WTC11 (cell line): ENCODE data around the gene FAM217B. TPM values are rescaled to one million over a fixed set of nuclear protein-coding genes. Genes with fewer than 3 reads are reported as not detected.

Experiments used
- ATAC-seq: fragments of 200-7000 bp; cut with Tn5 transposase; 2 replicates; pipeline ENCODE4 v1.10.0; 2021; ENCODE audit warnings: mild to moderate bottlenecking, moderate library complexity
- CTCF ChIA-PET: fragments of 300-600 bp; sonication (Branson Sonifier 250); formaldehyde crosslinking; loops from one replicate; lab custom pipeline; 2021; ENCODE audit warnings: antibody characterized with exemption; lab: Charles Lee
- POLR2A ChIA-PET: fragments of 350-600 bp; sonication (Branson Sonifier 250); formaldehyde crosslinking; loops from one replicate; lab custom pipeline; 2021; ENCODE audit warnings: antibody characterized with exemption; lab: Charles Lee
- DNase-seq: peaks from one replicate; pipeline ENCODE4 v3.0.0; 2021; ENCODE audit warnings: low spot score
- H3K27ac Mint-ChIP-seq: 2 replicates; pipeline ENCODE4 v1.8.0; 2021; ENCODE audit warnings: mixed read lengths
- H3K27me3 Mint-ChIP-seq: 2 replicates; pipeline ENCODE4 v1.8.0; 2021; ENCODE audit warnings: low read depth, mild to moderate bottlenecking, moderate library complexity, mixed read lengths
- H3K36me3 Mint-ChIP-seq: 2 replicates; pipeline ENCODE4 v1.8.0; 2021; ENCODE audit warnings: mixed read lengths
- H3K4me1 Mint-ChIP-seq: 2 replicates; pipeline ENCODE4 v1.8.0; 2022; ENCODE audit warnings: mixed read lengths
- H3K4me3 Mint-ChIP-seq: 2 replicates; pipeline ENCODE4 v1.8.0; 2021; ENCODE audit warnings: mild to moderate bottlenecking, moderate library complexity, mixed read lengths
- H3K9me3 Mint-ChIP-seq: 2 replicates; pipeline ENCODE4 v1.8.0; 2021; ENCODE audit warnings: mixed read lengths
- AFF4 ChIP-seq: sonication (generic); formaldehyde crosslinking; IDR thresholded peaks from 2 replicates; pipeline ENCODE4 v1.8.1; 2023; ENCODE audit warnings: mild to moderate bottlenecking, missing genetic modification reagents, borderline replicate concordance
- ATF2 ChIP-seq: sonication (generic); formaldehyde crosslinking; IDR thresholded peaks from 2 replicates; pipeline ENCODE4 v1.8.1; 2022; ENCODE audit warnings: low read depth, missing genetic modification reagents, borderline replicate concordance
- ATF3 ChIP-seq: sonication (generic); formaldehyde crosslinking; conservative IDR thresholded peaks from 2 replicates; pipeline ENCODE4 v1.8.1; 2022; ENCODE audit warnings: mild to moderate bottlenecking, missing genetic modification reagents
- CREM ChIP-seq: sonication (generic); formaldehyde crosslinking; IDR thresholded peaks from 2 replicates; pipeline ENCODE4 v1.8.1; 2022; ENCODE audit warnings: mild to moderate bottlenecking, missing genetic modification reagents, moderate library complexity
- E2F4 ChIP-seq: sonication (generic); formaldehyde crosslinking; IDR thresholded peaks from 2 replicates; pipeline ENCODE4 v1.8.1; 2022; ENCODE audit warnings: low read depth, mild to moderate bottlenecking, moderate library complexity, missing genetic modification reagents, borderline replicate concordance
- FOXJ3 ChIP-seq: sonication (generic); formaldehyde crosslinking; IDR thresholded peaks from 2 replicates; pipeline ENCODE4 v1.9.0; 2021; ENCODE audit warnings: missing genetic modification reagents, mild to moderate bottlenecking, borderline replicate concordance
- IRF1 ChIP-seq: sonication (generic); formaldehyde crosslinking; IDR thresholded peaks from 2 replicates; pipeline ENCODE4 v1.8.0; 2023; ENCODE audit warnings: missing genetic modification reagents
- IRF2 ChIP-seq: sonication (generic); formaldehyde crosslinking; IDR thresholded peaks from 2 replicates; pipeline ENCODE4 v1.8.0; 2022; ENCODE audit warnings: low read depth, missing genetic modification reagents, borderline replicate concordance
- JUN ChIP-seq: sonication (generic); formaldehyde crosslinking; IDR thresholded peaks from 2 replicates; pipeline ENCODE4 v1.8.0; 2023; ENCODE audit warnings: mild to moderate bottlenecking, missing genetic modification reagents
- NFYB ChIP-seq: sonication (generic); formaldehyde crosslinking; conservative IDR thresholded peaks from 2 replicates; pipeline ENCODE4 v1.8.0; 2022; ENCODE audit warnings: low read depth, missing genetic modification reagents
- NR2C2 ChIP-seq: sonication (generic); formaldehyde crosslinking; IDR thresholded peaks from 2 replicates; pipeline ENCODE4 v1.8.0; 2022; ENCODE audit warnings: mild to moderate bottlenecking, missing genetic modification reagents
- PREB ChIP-seq: sonication (generic); formaldehyde crosslinking; IDR thresholded peaks from 2 replicates; pipeline ENCODE4 v1.8.1; 2022; ENCODE audit warnings: mild to moderate bottlenecking, missing genetic modification reagents, moderate library complexity, borderline replicate concordance
- RELA ChIP-seq: sonication (generic); formaldehyde crosslinking; IDR thresholded peaks from 2 replicates; pipeline ENCODE4 v1.8.1; 2022; ENCODE audit warnings: missing genetic modification reagents, mild to moderate bottlenecking, borderline replicate concordance
- SMAD4 ChIP-seq: sonication (generic); formaldehyde crosslinking; IDR thresholded peaks from 2 replicates; pipeline ENCODE4 v1.8.0; 2022; ENCODE audit warnings: mild to moderate bottlenecking, missing genetic modification reagents
- ZBTB21 ChIP-seq: sonication (generic); formaldehyde crosslinking; IDR thresholded peaks from 2 replicates; pipeline ENCODE4 v1.8.1; 2023; ENCODE audit warnings: mild to moderate bottlenecking, missing genetic modification reagents, borderline replicate concordance
- ZBTB43 ChIP-seq: sonication (generic); formaldehyde crosslinking; IDR thresholded peaks from 2 replicates; pipeline ENCODE4 v1.8.1; 2023; ENCODE audit warnings: mild to moderate bottlenecking, missing genetic modification reagents
- ZNF281 ChIP-seq: sonication (generic); formaldehyde crosslinking; IDR thresholded peaks from 2 replicates; pipeline ENCODE4 v1.8.0; 2023; ENCODE audit warnings: mild to moderate bottlenecking, missing genetic modification reagents
- ZNF671 ChIP-seq: fragments of 250-450 bp; sonication (Bioruptor Pico); IDR thresholded peaks from 2 replicates; pipeline ENCODE4 v1.8.0; 2021; ENCODE audit warnings: mild to moderate bottlenecking
- total RNA-seq: library from RNA; stranded (reverse); gene quantifications from 3 replicates; pipeline ENCODE4 v1.2.3, GENCODE V29; 2021

The FAM217B gene
- total RNA-seq, 1 experiment from 2014 or later = 14.8 TPM

GRCh38 chr20:59942245-59942644 lies 2.1 kb downstream of the FAM217B start:
- ATAC-seq = no peak
- no peak for DNase-seq
- H3K4me1 Mint-ChIP-seq = peaks cover 16% of the 10 kb centered on the region
- peaks cover 16% of the 10 kb centered on the region for H3K36me3 Mint-ChIP-seq
- peaks cover 25% of the 10 kb centered on the region for H3K27me3 Mint-ChIP-seq
- peaks cover 7% of the 10 kb centered on the region for H3K9me3 Mint-ChIP-seq
- CTCF ChIA-PET = no interaction called here
- TF ChIP-seq ZBTB43 = no peak
- TF ChIP-seq ATF3 (CRISPR knock-in tag) = no peak
- no peak for TF ChIP-seq ZNF671 (CRISPR knock-in tag)
- TF ChIP-seq CREM (CRISPR knock-in tag) = no peak
- TF ChIP-seq NFYB (CRISPR knock-in tag) = no peak
- no peak for TF ChIP-seq NR2C2
- TF ChIP-seq SMAD4 = no peak
- TF ChIP-seq E2F4 = no peak
- no peak for TF ChIP-seq IRF2 (CRISPR knock-in tag)
- TF ChIP-seq PREB = no peak
- TF ChIP-seq FOXJ3 (CRISPR knock-in tag) = no peak
- TF ChIP-seq, all 79 proteins: peak for 0
- no peak overlapping the region for H3K4me3 Mint-ChIP-seq
- H3K27ac Mint-ChIP-seq = no peak overlapping the region
- POLR2A ChIA-PET = no interaction called here

- H3K27me3 Mint-ChIP-seq = peaks cover 3% of the 10 kb centered on the region
- H3K27ac Mint-ChIP-seq = peak overlapping the region; percentile 66; the same call in 1 of the 2 replicates
- ATAC-seq = no peak
- H3K9me3 Mint-ChIP-seq = no peaks in the 10 kb centered on the region
- H3K4me3 Mint-ChIP-seq = no peak overlapping the region
- peaks cover 8% of the 10 kb centered on the region for H3K36me3 Mint-ChIP-seq
- ChIA-PET CTCF (interaction anchor here (1.3 to 3.7 kb wide), 3 partner anchors 10 to 112 kb away, joined by 5 to 37 read pairs (median 12); partner anchors contain the start of gene SYCP2), POLR2A (no interaction called here)
- no peak for DNase-seq
- peaks cover 16% of the 10 kb centered on the region for H3K4me1 Mint-ChIP-seq
- no peak for TF ChIP-seq RELA (CRISPR knock-in tag)
- TF ChIP-seq ATF2 (CRISPR knock-in tag) = no peak
These were observed 4.5 kb downstream of the FAM217B start for GRCh38 chr20:59944726-59945125.

GRCh38 chr20:59945175-59945574 lies 5.0 kb downstream of the FAM217B start:
- Mint-ChIP-seq H3K27ac (peak overlapping the region; percentile 7; the same call in 1 of the 2 replicates), H3K9me3 (no peaks in the 10 kb centered on the region), H3K4me3 (no peak overlapping the region), H3K36me3 (peaks cover 8% of the 10 kb centered on the region), H3K27me3 (no peaks in the 10 kb centered on the region), H3K4me1 (peaks cover 16% of the 10 kb centered on the region)
- ATAC-seq = no peak
- ChIA-PET POLR2A (no interaction called here), CTCF (interaction anchor here (0.8 to 3.7 kb wide), 4 partner anchors 10 to 112 kb away, joined by 5 to 37 read pairs (median 8); partner anchors contain the start of gene SYCP2)
- DNase-seq = no peak
- no peak for TF ChIP-seq JUN (CRISPR knock-in tag)
- no peak for TF ChIP-seq IRF1 (CRISPR knock-in tag)
- TF ChIP-seq AFF4 (CRISPR knock-in tag) = no peak
- TF ChIP-seq ZNF281 (CRISPR knock-in tag) = no peak
- TF ChIP-seq ZBTB21 (CRISPR knock-in tag) = no peak
